Measurements from ENCODE around the gene C1QTNF8. TPM values are rescaled to one million over a fixed set of nuclear protein-coding genes. Genes with fewer than 3 reads are reported as not detected.

The C1QTNF8 gene
- total RNA-seq, 4 donors from 2014 or later = not detected

DNA sequence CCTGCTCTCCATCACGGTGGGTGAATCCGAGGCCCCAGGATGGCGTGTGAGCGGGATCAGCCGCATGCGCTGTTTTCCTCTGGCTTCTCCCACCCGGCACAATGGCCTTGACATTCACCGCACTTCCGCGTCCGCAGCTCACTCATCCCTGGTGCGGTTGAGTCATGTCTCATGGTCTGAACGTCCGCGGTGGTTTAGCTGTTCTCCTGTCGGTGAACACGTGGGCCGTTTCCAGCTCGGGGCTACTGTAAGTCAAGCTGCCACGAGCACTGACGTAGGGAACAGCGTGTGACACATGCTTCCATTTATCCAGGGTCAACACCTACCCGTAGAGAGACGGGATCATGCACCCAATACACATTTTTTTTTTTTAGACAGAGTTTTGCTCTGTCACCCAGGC is 41.6 kb upstream of the C1QTNF8 start:
- DNase-seq = no peak
- in situ Hi-C loops (cut with MboI; ENCODE audit: low pct_ligation_motif_present in 1 of 4, low pct_unique_long_range_greater_than_20kb in 1 of 4, low sequenced_read_pairs in 3 of 4) = no loop called here
- 60 to 85% methylated on average over 5 to 24 of the region's 24 CpGs for WGBS, 2 donors (ENCODE audit: low coverage in 1 of 2)

DNA sequence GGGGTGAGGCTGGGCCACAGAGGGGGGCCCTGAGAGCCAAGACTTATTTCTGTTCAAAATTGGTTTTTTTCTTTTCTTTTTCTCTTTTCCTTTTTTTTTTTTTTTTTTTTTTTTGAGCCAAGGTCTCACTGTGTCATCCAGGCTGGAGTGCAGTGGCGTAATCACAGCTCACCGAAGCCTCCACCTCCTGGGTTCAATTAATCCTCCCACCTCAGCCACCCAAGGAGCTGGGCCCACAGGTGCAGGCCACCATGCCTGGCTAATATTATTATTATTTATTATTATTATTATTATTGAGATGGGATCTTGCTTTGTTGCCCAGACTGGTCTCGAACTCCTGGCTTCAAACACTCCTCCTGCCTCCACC is 39.4 kb upstream of the C1QTNF8 start:
- Histone ChIP-seq H3K9me3 (no peaks in the 10 kb centered on the region), H3K4me3 (no peak overlapping the region), H3K4me1 (peaks cover 0 to 4% (median 2%) of the 10 kb centered on the region in 4 donors), H3K36me3 (no peaks in the 10 kb centered on the region), H3K27ac (no peak overlapping the region), H3K27me3 (peaks cover 51% of the 10 kb centered on the region)
- in situ Hi-C loops (cut with MboI; ENCODE audit: low pct_ligation_motif_present in 1 of 4, low pct_unique_long_range_greater_than_20kb in 1 of 4, low sequenced_read_pairs in 3 of 4) = no loop called here
- no peak for TF ChIP-seq EP300 (IDR thresholded peaks at IDR 0.05; ENCODE audit: low read depth)
- TF ChIP-seq, protein P1, sequence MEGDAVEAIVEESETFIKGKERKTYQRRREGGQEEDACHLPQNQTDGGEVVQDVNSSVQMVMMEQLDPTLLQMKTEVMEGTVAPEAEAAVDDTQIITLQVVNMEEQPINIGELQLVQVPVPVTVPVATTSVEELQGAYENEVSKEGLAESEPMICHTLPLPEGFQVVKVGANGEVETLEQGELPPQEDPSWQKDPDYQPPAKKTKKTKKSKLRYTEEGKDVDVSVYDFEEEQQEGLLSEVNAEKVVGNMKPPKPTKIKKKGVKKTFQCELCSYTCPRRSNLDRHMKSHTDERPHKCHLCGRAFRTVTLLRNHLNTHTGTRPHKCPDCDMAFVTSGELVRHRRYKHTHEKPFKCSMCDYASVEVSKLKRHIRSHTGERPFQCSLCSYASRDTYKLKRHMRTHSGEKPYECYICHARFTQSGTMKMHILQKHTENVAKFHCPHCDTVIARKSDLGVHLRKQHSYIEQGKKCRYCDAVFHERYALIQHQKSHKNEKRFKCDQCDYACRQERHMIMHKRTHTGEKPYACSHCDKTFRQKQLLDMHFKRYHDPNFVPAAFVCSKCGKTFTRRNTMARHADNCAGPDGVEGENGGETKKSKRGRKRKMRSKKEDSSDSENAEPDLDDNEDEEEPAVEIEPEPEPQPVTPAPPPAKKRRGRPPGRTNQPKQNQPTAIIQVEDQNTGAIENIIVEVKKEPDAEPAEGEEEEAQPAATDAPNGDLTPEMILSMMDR (IDR thresholded peaks at IDR 0.05) = no peak
- no peak for TF ChIP-seq POLR2AphosphoS5 (IDR thresholded peaks at IDR 0.05)
- TF ChIP-seq POLR2A (IDR thresholded peaks at IDR 0.05) = no peak
- DNase-seq = no peak
- intact Hi-C loops (cut with DNase I; ENCODE audit: low total_unique reads) = no loop called here
- 67 to 69% methylated on average over 3 of the region's 3 CpGs for WGBS, 2 donors (ENCODE audit: low coverage in 1 of 2)

More for the DNA sequence above, 41.6 kb upstream of the C1QTNF8 start:
- Histone ChIP-seq H3K36me3 (no peaks in the 10 kb centered on the region), H3K4me1 (peaks cover 0 to 4% (median 2%) of the 10 kb centered on the region in 4 donors), H3K27ac (no peak overlapping the region), H3K4me3 (no peak overlapping the region), H3K9me3 (no peaks in the 10 kb centered on the region), H3K27me3 (peaks cover 61% of the 10 kb centered on the region)
- TF ChIP-seq POLR2AphosphoS5 (IDR thresholded peaks at IDR 0.05) (no peak), EP300 (IDR thresholded peaks at IDR 0.05; ENCODE audit: low read depth) (no peak)
- TF ChIP-seq, protein P1 (IDR thresholded peaks at IDR 0.05) = no peak
- intact Hi-C loops (cut with DNase I; ENCODE audit: low total_unique reads) = no loop called here

DNA sequence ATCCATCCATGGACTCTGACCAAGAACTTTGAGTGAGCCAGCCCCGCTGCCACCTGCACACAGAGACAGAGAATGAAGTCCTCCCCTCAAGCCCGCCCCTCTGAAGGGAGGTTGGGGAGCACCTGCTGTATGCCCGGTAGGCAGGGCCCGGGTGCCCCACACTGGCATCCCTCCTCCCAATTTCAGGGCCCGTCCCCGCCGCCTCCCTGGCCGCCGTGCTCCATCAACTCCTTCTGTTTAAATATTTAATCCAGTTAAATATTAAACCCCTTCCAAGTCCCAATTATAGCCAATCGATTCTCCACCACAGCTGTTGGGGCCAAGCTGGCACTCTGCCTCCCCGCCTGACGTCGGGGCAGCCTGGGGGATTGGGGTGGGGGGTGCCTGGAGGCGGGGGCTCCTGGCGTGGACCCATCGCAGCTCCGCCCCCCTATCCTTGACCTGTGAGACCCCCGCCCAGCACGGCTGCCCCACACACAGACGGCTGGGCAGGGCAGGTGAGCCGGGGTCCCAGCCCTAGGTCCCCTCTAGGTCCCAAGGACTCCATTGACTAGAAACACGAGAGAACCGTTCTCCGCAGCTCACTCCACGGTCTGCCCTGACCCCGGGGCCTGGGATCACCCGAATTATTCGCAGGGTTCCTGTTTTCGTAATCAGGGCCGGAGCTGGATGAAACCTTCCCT is 38.9 kb upstream of the C1QTNF8 start:
- H3K4me3 ChIP-seq = no peak overlapping the region
- H3K9me3 ChIP-seq = no peaks in the 10 kb centered on the region
- in situ Hi-C loops (cut with MboI; ENCODE audit: low pct_ligation_motif_present in 1 of 4, low pct_unique_long_range_greater_than_20kb in 1 of 4, low sequenced_read_pairs in 3 of 4) (no loop called here), intact Hi-C loops (cut with DNase I; ENCODE audit: low total_unique reads) (no loop called here)
- no peak overlapping the region for H3K27ac ChIP-seq
- DNase-seq = no peak
- no peaks in the 10 kb centered on the region for H3K36me3 ChIP-seq
- TF ChIP-seq POLR2A (IDR thresholded peaks at IDR 0.05) = no peak
- no peak for TF ChIP-seq POLR2AphosphoS5 (IDR thresholded peaks at IDR 0.05)
- no peak for TF ChIP-seq EP300 (IDR thresholded peaks at IDR 0.05; ENCODE audit: low read depth)
- TF ChIP-seq, protein P1 (IDR thresholded peaks at IDR 0.05) = no peak
- peaks cover 48% of the 10 kb centered on the region for H3K27me3 ChIP-seq
- WGBS, 2 donors (ENCODE audit: low coverage in 1 of 2) = 32 to 52% methylated on average over 5 to 27 of the region's 30 CpGs
- H3K4me1 ChIP-seq = peaks cover 0 to 4% (median 2%) of the 10 kb centered on the region in 4 donors

DNA sequence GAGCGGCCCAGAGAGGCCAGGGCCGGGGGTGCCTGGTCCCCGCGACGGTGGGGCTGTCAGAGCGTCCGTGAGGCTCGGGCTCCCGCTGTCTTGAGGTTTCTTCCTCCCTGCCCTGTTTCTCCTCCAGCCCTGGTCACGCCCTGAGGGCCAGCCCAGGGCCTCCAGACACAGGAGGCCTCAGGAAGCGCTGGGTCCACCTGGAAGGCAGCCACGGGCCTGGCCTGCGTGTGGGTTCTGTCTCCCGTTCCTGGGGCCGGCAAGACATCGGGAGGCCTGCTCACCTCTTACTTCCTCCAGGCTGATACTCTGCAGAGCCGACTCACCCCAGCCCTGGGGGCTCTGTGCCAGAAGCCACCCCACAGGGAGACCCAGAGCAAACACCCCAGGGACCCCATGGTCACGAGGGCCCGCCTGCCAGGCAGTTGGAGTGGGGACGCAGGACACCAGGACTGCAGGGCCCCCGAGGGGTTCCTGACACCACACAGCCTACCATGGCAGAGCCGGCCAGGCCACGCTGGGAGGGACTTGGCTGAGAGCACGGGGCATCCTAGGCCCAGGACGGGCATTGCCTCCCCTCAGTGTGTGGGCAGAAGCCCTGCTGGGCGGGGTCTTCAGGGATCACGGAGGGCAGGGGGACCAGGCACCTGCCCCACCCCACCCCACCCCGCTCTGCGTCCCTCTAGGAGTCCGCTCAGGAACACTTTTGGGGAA is 37.9 kb upstream of the C1QTNF8 start:
- peaks cover 46% of the 10 kb centered on the region for H3K27me3 ChIP-seq
- DNase-seq = no peak
- H3K4me1 ChIP-seq = peaks cover 0 to 4% (median 2%) of the 10 kb centered on the region in 4 donors
- no peak overlapping the region for H3K27ac ChIP-seq
- H3K9me3 ChIP-seq = no peaks in the 10 kb centered on the region
- in situ Hi-C loops (cut with MboI; ENCODE audit: low pct_ligation_motif_present in 1 of 4, low pct_unique_long_range_greater_than_20kb in 1 of 4, low sequenced_read_pairs in 3 of 4) (no loop called here), intact Hi-C loops (cut with DNase I; ENCODE audit: low total_unique reads) (no loop called here)
- no peak for TF ChIP-seq POLR2AphosphoS5 (IDR thresholded peaks at IDR 0.05)
- TF ChIP-seq, protein P1 (IDR thresholded peaks at IDR 0.05) = no peak
- TF ChIP-seq EP300 (IDR thresholded peaks at IDR 0.05; ENCODE audit: low read depth) = no peak
- TF ChIP-seq POLR2A (IDR thresholded peaks at IDR 0.05) = no peak
- WGBS, 2 donors (ENCODE audit: low coverage in 1 of 2) = 27% methylated on average over 13 of the region's 30 CpGs; no CpG with 5 or more reads in 1 of the 2 donors
- H3K36me3 ChIP-seq = no peaks in the 10 kb centered on the region
- no peak overlapping the region for H3K4me3 ChIP-seq
